ENCODE measurements around the gene UBE2H.

- no peak for TF ChIP-seq POLR2A (IDR thresholded peaks at IDR 0.05; ENCODE audit: extremely low read depth, insufficient read length)
- TF ChIP-seq CTCF (IDR thresholded peaks at IDR 0.05; ENCODE audit: low read depth, low read length): no peak
- no peak for TF ChIP-seq MYC (IDR thresholded peaks at IDR 0.05; ENCODE audit: low read depth, low read length)
- TF ChIP-seq MAX (IDR thresholded peaks at IDR 0.05; ENCODE audit: low read depth, low read length): no peak
Measured at GRCh38 chr7:129862682-129863081, 90.1 kb downstream of the UBE2H start.

Measured in NB4 (cell line).